ENCODE data around the gene NPHP3. TPM values are rescaled to one million over a fixed set of nuclear protein-coding genes. Genes with fewer than 3 reads are reported as not detected.
"Not testable (repeated sequence)": the region's sequence is repeated elsewhere in the genome, so short reads cannot be mapped to it uniquely, and the experiment has no call there.

The NPHP3 gene
- total RNA-seq, 6 experiments from 2014 or later = 17.6 to 21.6 (median 19.0) TPM

DNA sequence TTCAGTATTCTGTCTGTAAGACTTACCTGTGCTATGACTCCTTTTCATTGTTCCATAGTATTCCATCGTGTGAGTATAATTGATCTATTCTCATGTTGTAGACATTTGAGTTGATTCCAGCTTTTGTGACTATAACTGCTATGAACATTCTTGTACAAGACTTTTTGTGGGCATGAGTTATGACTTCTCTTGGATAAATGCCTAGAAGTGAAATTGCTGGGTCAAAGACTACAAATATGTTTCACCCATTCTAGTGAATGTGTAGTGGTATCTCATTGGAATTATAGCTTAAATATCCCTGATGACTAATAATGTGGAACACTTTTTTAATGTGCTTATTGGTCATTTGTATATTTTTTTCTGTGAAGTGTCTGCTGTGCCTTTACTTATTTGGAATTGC is 27.6 kb upstream of the NPHP3 start:
- Mint-ChIP-seq H3K9me3 (no peaks in the 10 kb centered on the region), H3K27ac (no peak overlapping the region), H3K4me3 (no peak overlapping the region), H3K36me3 (ENCODE audit: low read depth) (no peaks in the 10 kb centered on the region), H3K27me3 (ENCODE audit: insufficient read depth) (peaks cover 3% of the 10 kb centered on the region), H3K4me1 (ENCODE audit: low read depth) (no peaks in the 10 kb centered on the region)
- no peak for DNase-seq
- TF ChIP-seq, protein P1, sequence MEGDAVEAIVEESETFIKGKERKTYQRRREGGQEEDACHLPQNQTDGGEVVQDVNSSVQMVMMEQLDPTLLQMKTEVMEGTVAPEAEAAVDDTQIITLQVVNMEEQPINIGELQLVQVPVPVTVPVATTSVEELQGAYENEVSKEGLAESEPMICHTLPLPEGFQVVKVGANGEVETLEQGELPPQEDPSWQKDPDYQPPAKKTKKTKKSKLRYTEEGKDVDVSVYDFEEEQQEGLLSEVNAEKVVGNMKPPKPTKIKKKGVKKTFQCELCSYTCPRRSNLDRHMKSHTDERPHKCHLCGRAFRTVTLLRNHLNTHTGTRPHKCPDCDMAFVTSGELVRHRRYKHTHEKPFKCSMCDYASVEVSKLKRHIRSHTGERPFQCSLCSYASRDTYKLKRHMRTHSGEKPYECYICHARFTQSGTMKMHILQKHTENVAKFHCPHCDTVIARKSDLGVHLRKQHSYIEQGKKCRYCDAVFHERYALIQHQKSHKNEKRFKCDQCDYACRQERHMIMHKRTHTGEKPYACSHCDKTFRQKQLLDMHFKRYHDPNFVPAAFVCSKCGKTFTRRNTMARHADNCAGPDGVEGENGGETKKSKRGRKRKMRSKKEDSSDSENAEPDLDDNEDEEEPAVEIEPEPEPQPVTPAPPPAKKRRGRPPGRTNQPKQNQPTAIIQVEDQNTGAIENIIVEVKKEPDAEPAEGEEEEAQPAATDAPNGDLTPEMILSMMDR (IDR thresholded peaks at IDR 0.05) = no peak

DNA sequence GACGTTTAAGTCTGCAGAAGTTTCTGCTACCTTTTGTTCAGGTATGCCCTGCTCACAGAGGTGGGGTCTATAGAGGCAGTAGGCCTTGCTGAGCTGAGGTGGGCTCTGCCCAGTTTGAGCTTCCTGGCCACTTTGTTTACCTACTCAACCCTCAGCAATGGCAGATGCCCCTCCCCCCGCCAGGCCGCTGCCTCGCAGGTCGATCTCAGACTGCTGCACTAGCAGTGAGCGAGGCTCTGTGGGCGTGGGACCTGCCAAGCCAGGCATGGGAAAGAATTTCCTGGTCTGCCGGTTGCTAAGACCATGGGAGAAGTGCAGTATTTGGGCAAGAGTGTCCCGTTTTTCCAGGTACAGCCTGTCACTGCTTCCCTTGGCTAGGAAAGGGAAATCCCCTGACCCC is 24.5 kb upstream of the NPHP3 start:
- H3K4me1 Mint-ChIP-seq (ENCODE audit: low read depth); H3K27ac Mint-ChIP-seq; H3K27me3 Mint-ChIP-seq (ENCODE audit: insufficient read depth): not testable (repeated sequence)

DNA sequence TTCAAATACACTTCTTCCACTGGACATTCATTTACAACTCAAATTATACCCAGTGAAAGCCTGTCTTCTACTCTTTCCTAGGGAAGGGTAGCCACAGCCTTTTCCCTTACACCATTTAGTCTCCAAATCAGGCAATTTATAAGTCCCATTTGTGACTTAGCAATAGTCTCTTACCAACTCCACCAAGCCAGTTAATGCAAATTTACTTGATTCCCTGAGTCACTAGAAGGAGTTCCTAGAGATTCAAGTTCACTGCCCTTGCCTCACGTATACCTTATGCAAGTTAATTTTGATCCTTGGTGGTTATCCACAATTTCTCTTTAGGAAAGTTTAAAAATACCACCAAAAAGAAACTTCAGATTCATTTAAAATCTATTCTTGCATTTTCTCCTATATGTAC is 16.1 kb upstream of the NPHP3 start:
- DNase-seq = no peak
- Mint-ChIP-seq H3K36me3 (ENCODE audit: low read depth) (no peaks in the 10 kb centered on the region), H3K27ac (no peak overlapping the region), H3K4me1 (ENCODE audit: low read depth) (no peaks in the 10 kb centered on the region), H3K4me3 (no peak overlapping the region), H3K9me3 (no peaks in the 10 kb centered on the region), H3K27me3 (ENCODE audit: insufficient read depth) (peaks cover 3% of the 10 kb centered on the region)
- TF ChIP-seq, protein P1 (IDR thresholded peaks at IDR 0.05) = no peak

More for the DNA sequence above, 24.5 kb upstream of the NPHP3 start:
- H3K9me3 Mint-ChIP-seq; DNase-seq; H3K4me3 Mint-ChIP-seq; H3K36me3 Mint-ChIP-seq (ENCODE audit: low read depth): not testable (repeated sequence)

DNA sequence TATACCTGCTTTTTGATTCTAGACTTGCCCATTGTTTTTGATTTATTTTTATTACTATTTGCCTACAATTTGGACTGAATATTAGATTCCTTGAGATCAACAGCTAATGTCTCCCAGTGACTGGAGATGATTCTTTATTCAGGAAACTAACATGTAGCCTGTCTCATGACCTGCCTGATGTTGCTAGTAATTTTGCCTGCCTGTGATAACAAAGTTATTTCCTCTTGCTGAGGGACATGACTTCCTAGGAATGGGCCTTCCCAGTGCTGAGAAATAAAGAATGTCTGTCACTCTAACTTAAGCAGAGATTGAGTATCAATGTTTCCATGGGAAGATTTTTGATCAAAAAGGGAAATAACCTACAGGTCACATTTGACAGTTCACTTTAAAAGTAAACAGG is 13.4 kb upstream of the NPHP3 start:
- peaks cover 11% of the 10 kb centered on the region; the same call in 1 of the 2 replicates for H3K27me3 Mint-ChIP-seq (ENCODE audit: insufficient read depth)
- H3K27ac Mint-ChIP-seq = no peak overlapping the region
- H3K4me1 Mint-ChIP-seq (ENCODE audit: low read depth) = no peaks in the 10 kb centered on the region
- H3K9me3 Mint-ChIP-seq = no peaks in the 10 kb centered on the region
- TF ChIP-seq, protein P1 (IDR thresholded peaks at IDR 0.05) = no peak
- no peak overlapping the region for H3K4me3 Mint-ChIP-seq
- H3K36me3 Mint-ChIP-seq (ENCODE audit: low read depth) = no peaks in the 10 kb centered on the region
- no peak for DNase-seq

DNA sequence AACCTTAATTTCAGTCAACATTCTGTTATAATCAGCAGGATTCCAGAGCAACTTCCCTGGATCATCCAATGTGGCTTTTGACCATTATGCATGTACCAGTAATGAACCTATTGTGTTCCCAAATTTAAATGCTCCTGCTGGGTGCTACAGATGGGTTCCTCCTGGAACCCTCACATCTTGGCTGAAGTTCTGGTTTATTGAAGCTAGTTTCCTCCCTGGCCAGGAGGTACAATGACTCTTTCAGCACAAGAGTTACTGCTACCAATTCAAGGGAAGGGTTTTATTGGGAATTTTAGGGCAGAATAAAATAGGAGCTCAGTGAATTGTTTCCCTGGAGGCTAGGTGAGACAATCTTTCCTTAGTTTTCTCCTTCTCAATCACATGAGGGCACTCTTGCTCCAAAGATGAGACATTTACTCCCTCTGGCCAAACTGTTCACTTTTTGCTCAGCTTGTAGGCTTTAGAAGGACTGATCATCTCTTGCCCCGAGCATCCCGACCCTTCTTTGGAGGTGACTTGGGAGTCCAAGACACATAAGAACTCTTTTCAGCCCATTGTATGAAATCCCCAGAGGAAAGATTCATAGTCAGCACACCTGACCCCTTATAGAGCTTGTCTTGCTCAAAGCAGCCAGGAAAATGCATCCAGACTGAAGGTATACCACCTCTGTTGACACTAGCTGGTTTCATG is 8.8 kb upstream of the NPHP3 start:
- Mint-ChIP-seq H3K36me3 (ENCODE audit: low read depth) (no peaks in the 10 kb centered on the region), H3K27me3 (ENCODE audit: insufficient read depth) (peaks cover 16% of the 10 kb centered on the region), H3K4me1 (ENCODE audit: low read depth) (peaks cover 6% of the 10 kb centered on the region; the same call in 1 of the 2 replicates), H3K4me3 (no peak overlapping the region), H3K9me3 (no peaks in the 10 kb centered on the region), H3K27ac (no peak overlapping the region)
- TF ChIP-seq, protein P1 (IDR thresholded peaks at IDR 0.05) = peak; percentile 67
- peak; percentile 40 for DNase-seq

DNA sequence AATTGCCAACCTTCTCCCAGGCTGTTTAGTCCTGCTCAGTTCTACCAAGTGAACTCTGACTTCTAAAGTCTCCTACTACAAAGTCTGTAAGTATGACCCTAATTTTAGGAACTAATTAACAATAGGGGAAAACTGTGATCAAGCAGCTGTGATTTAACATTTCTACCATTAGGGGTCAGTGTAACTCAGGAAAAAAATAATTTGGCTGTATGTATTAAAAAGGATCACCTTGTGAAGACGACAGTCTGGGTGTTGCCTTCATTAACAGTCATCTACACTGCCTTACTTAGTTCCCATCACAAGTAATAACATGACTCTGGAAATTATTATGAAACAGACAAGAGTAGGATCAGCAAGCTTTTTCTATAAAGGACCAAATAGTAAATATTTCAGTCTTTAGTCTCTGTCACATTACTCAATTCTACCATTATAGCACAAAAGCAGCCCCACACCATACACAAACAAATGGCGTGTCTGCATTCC is 4.2 kb upstream of the NPHP3 start:
- H3K27me3 Mint-ChIP-seq (ENCODE audit: insufficient read depth) = peaks cover 9% of the 10 kb centered on the region
- peaks cover 2% of the 10 kb centered on the region; the same call in 1 of the 2 replicates for H3K36me3 Mint-ChIP-seq (ENCODE audit: low read depth)
- no peaks in the 10 kb centered on the region for H3K9me3 Mint-ChIP-seq
- H3K4me1 Mint-ChIP-seq (ENCODE audit: low read depth) = peaks cover 22% of the 10 kb centered on the region
- DNase-seq = no peak
- H3K4me3 Mint-ChIP-seq = no peak overlapping the region
- H3K27ac Mint-ChIP-seq = no peak overlapping the region
- TF ChIP-seq, protein P1 (IDR thresholded peaks at IDR 0.05) = peak; percentile 91

Data from HFFc6 (cell line).